HG03457 (cell line): ENCODE measurements around the gene UNC5A.

Source experiments
- ATAC-seq: cut with Tn5 transposase; IDR thresholded peaks from one replicate; pipeline ENCODE4 v1.9.1; 2021; ENCODE audit warnings: moderate number of reproducible peaks; ENCODE audit not compliant: unreplicated experiment

UNC5A gene

GRCh38 chr5:176810081-176810597 lies at the start of gene UNC5A:
TSS of gene UNC5A (plus strand) at chr5:176810559. CDS start at chr5:176810751, 192 bp downstream.
- ATAC-seq: no peak

- no peak for ATAC-seq
Measured at GRCh38 chr5:176761755-176762154, 48.6 kb upstream of the UNC5A start.

- ATAC-seq: no peak
Measured at GRCh38 chr5:176762489-176762888, 47.9 kb upstream of the UNC5A start.

- no peak for ATAC-seq
Measured at GRCh38 chr5:176765687-176766086, 44.7 kb upstream of the UNC5A start.

GRCh38 chr5:176768174-176768970 lies 42.0 kb upstream of the UNC5A start:
- no peak for ATAC-seq

GRCh38 chr5:176769911-176770310 lies 40.4 kb upstream of the UNC5A start:
- ATAC-seq: no peak

GRCh38 chr5:176770431-176770830 lies 39.9 kb upstream of the UNC5A start:
- ATAC-seq: no peak

GRCh38 chr5:176771102-176771845 lies 39.1 kb upstream of the UNC5A start:
- no peak for ATAC-seq

- no peak for ATAC-seq
Measured at GRCh38 chr5:176772271-176773210, 37.8 kb upstream of the UNC5A start.

- no peak for ATAC-seq
Measured at GRCh38 chr5:176773408-176774035, 36.8 kb upstream of the UNC5A start.

- ATAC-seq: no peak
Measured at GRCh38 chr5:176774216-176775171, 35.9 kb upstream of the UNC5A start.

- ATAC-seq: no peak
Measured at GRCh38 chr5:176775409-176775808, 35.0 kb upstream of the UNC5A start.

- ATAC-seq: no peak
Measured at GRCh38 chr5:176776141-176776865, 34.1 kb upstream of the UNC5A start.

GRCh38 chr5:176776916-176777315 lies 33.4 kb upstream of the UNC5A start:
- ATAC-seq: no peak

- no peak for ATAC-seq
Measured at GRCh38 chr5:176778921-176779465, 31.4 kb upstream of the UNC5A start.

GRCh38 chr5:176779537-176779936 lies 30.8 kb upstream of the UNC5A start:
- no peak for ATAC-seq

- ATAC-seq: no peak
Measured at GRCh38 chr5:176780176-176781053, 29.9 kb upstream of the UNC5A start.

- ATAC-seq: no peak
Measured at GRCh38 chr5:176781054-176781375, 29.3 kb upstream of the UNC5A start.
